ENCODE results near the gene DBET.
"Not testable (repeated sequence)": the region's sequence is repeated elsewhere in the genome, so short reads cannot be mapped to it uniquely, and the experiment has no call there.

DBET gene

DNA sequence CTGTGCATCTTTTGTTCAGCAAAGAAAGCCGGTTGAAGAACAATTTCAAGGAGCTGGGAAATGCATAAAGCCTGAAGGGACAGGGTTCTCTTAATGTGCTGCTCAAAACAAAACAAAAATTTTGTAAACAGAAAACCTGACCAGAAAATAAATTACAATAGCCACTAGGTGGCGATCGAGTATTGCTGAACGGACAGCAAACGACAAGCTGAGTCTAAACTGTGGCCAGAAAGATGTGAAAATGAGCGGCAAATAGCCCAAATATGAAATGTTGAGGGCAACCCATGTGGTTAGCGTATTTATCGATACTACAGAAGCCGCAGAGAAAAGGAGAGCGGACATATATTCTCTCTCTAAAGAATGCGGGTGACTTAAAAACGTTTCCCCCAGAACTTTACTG is 16.7 kb upstream of the DBET start:
- not testable (repeated sequence) for DNase-seq

DNA sequence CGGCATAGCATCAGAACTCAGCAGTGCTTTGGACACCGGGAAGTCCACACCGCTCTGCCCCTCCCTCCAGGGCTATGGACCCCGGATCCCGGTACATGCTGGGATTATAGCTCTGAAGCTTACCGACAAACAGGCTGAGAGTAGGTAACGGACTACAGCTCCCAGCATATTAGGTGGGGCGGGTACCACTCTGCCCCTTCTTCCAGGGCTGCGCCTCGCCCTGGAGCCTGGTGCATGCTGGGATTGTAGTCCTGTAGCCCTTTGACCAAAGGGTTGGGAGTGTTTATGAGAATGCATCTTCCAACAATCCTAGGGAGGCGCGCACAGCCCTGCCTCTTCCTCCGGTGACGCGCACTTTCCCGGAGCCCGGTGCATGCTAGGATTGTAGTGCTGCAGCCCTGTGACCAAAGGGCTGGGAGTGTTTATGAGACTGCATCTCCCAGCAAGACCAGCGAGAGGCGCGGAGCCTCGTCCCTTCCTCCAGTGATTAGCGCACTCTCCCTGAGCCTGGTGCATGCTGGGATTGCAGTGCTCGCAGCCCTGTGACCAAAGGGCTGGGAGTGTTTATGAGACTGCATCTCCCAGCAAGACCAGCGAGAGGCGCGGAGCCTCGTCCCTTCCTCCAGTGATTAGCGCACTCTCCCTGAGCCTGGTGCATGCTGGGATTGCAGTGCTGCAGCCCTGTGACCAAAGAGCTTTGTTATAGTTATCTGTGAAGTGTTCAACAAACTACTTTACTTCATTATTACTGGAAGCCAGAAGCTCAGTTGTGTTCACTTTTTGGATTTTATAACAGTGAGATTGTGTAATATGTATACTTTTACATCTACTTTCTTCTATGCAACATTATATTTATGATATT is 14.7 kb upstream of the DBET start:
- DNase-seq: not testable (repeated sequence)

DNA sequence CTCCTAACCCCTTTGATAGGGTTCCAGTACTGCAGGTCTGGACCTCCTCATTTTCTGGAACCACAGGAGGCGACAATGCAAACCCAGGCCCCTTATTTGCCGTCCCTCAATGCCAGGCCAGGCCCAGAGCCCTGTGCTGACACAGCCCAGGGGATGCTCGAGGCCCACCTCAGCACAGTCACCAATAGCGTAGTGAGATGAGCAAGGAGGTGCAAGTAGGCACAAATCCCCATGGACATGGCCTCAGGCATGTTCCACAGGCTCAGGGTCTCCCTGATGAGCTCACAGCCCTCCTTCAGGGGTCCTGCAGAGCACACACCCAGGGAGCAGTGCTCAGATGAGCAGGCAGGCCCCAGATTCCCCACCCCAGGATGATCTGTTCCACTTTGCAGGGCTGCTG is 5.3 kb upstream of the DBET start:
- DNase-seq: not testable (repeated sequence)

DNA sequence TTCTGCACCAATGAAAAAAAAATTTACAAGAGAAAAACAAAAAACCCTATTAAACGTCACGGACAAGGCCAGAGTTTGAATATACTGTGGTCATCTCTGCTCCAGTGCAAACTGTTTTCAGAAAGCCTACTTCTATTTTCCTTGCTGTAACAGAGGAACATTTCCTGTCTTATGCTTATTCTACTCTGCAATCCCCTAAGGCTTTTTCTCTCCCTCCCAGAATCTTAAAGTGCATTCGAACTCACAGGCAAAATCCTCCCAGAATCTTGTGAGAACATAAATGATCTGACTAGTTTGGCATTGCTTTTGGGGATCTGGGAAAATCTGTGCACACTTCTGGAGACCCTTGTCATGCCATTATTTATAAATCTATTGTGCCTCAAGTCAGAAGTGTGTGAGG is 503 bp downstream of the DBET start:
- not testable (repeated sequence) for DNase-seq

DNA sequence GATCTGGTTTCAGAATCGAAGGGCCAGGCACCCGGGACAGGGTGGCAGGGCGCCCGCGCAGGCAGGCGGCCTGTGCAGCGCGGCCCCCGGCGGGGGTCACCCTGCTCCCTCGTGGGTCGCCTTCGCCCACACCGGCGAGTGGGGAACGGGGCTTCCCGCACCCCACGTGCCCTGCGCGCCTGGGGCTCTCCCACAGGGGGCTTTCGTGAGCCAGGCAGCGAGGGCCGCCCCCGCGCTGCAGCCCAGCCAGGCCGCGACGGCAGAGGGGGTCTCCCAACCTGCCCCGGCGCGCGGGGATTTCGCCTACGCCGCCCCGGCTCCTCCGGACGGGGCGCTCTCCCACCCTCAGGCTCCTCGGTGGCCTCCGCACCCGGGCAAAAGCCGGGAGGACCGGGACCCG is 4.0 kb downstream of the DBET start:
- DNase-seq: not testable (repeated sequence)

DNA sequence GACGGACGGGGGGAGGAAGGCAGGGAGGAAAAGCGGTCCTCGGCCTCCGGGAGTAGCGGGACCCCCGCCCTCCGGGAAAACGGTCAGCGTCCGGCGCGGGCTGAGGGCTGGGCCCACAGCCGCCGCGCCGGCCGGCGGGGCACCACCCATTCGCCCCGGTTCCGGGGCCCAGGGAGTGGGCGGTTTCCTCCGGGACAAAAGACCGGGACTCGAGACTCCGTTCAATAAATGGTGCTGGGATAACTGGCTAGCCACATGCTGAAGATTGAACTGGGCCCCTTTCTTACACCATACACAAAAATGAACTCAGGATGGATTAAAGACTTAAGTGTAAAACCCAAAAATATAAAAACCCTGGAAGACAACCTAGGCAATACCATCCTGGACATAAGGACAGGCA is 28.8 kb downstream of the DBET start:
- not testable (repeated sequence) for DNase-seq

DNA sequence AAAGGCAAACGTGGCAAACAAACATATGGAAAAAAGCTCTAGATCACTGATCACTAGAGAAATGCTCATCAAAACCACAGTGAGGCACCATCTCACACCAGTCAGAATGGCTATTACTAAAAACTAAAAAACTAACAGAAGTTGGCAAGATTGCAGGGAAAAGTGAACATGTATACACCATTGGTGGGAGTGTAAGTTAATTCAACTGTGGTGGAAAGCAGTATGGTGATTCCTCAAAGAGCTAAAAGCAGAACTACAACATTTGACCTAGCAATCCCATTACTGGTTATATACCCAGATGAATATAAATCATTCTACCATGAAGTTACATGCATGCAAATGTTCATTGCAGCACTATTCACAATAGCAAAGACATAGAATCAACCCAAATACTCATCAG is 29.7 kb downstream of the DBET start:
- not testable (repeated sequence) for DNase-seq

DNA sequence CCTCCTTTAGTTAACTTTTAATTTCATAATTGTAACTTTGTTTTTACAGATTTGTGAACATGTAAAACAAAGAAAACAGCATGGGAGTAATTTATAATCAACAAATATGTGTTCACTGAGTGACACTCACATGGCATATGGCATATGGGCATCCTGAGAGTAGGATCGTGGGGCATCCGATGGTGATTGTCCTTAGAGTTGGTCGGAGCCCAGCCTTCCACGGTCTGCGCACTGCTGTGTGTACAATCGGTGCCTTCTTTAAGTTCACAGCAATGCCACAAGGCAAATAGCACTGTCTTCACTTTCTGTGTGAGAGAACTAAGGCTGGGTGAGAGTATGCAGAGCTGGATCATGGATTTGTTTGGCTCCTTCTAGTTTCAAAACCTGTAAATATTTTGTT is 31.0 kb downstream of the DBET start:
- DNase-seq: not testable (repeated sequence)

DNA sequence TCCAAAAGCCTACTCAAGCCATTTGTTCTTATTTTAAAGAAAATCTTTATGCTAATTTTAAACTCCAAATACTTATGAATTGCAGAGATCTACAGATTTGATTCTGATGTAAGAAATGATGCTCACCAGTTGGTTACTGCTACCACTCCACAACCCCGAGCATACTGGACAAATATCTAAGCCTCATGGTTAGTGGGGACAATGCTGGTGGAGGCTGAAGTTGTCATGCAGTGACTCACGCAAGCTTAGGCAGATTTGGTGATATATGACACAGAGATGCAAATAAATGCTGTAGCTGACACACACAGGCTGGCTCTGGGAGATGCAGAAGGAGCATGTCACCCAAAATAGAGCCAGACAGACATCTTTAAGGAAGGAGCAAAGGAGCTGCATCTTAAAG is 35.3 kb downstream of the DBET start:
- DNase-seq: not testable (repeated sequence)

DNA sequence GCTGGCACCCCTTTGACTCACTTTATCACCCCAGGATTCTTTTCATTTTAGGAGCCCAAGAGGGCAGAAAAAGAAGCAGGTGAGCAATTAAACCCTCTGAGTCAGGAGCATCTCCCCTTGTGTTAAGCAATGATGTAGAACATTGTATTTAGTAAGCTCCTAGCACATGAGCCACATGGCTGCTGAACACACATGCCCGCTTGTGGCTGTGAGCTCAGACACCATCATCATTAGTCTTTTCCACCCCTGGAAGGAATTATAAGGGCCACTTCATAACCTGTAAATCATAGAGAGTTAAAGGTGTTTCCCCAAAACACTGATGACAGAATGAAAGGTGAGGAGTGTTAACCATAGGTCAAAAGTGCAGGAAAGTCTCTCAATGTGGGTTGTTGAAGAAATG is 37.2 kb downstream of the DBET start:
- DNase-seq: not testable (repeated sequence)

DNA sequence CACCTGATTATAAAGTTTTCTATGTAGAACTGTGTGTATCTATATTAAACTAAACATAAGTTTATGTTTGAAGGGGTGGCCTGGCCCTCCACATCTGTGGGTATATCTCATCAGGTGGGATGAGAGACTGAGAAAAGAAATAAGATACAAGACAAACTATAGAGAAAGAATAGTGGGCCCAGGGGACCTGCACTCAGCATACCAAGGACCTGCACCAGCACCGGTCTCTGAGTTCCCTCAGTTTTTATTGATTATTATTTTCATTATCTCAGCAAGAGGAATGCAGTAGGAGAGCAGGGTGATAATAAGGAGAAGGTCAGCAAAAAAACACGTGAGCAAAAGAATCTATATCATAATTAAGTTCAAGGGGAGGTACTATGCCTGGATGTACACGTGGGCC is 41.9 kb downstream of the DBET start:
- DNase-seq: not testable (repeated sequence)

DNA sequence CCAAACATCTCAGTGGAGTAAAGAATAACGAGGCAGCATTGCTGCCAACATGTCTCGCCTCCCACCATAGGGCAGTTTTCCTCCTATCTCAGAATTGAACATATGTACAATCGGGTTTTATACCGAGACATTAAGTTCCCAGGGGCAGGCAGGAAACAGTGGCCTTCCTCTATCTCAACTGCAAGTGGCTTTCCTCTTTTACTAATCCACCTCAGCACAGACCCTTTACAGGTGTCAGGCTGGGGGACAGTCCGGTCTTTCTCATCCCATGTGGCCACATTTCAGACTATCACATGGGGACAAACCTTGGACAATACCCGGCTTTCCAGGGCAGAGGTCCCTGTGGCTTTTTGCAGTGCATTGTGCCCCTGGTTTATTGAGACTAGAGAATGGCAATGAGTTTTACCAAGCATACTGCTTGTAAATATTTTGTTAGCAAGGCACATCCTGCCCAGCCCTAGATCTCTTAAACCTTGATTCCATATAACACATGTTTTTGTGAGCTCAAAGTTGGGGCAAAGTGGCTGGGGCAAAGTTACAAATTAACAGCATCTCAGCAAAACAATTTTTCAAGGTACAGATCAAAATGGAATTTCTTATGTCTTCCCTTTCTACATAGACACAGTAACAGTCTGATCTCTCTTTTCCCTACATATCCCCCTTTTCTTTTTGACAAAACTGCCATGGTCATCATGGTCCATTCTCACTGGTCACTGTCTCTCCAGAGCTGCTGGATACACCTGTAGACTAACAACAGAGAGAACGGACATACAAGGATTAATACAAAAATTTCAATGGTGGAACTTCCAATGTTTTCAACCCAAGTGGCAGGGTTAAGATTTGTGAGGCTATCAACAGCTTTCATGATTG is 42.5 kb downstream of the DBET start:
- DNase-seq: not testable (repeated sequence)

DNA sequence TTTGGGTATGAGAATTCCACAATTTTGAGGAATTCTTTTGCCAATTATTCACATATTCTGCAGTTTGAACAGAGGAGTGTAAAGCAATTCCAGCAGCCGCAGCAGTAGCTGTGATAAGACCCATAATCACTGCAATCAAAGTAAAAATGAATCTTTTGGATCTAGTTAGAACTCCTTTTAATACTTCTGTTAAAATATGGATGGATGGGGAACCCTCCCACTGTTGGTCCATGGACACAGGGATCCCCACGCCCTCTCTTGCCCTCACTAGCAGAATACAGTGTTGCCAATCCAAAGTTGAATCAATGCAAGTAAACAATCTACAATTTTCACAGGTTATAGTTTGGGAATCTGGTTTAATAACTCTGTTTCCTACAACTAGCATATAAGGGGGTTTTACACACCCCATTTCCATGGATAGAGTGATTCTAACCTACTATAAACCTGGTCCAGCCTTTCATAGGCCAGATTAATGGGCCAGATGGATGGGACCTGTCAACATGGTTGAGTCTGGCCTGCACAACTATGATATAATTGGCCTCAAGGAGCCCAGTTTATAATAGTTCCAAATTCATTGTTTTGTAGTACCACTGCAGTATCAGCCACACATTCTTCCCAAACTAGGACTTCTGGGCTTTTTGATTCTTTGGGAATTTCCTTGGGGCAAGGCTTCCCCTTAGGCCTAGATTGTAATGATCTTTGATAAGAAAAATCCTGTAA is 43.6 kb downstream of the DBET start:
- DNase-seq: not testable (repeated sequence)

DNA sequence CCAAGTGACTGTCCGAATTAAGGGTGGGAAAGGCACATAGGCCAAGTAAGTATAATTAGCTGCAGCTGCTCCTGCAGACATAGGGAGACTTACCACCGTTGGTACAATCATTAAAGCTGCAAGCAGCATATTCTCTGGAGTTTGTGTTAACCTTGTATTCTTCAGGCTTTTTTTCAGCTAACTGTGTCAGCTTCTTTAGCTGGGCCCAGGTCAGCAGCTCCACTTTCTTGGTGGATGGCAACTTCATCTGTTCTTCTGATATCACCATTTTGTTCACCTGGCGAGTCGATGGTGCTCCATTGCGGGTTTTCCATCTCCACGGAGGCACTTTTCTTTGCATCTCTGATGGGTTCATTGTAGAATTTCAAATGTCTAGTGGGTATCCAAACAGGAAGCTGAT is 44.5 kb downstream of the DBET start:
- not testable (repeated sequence) for DNase-seq

DNA sequence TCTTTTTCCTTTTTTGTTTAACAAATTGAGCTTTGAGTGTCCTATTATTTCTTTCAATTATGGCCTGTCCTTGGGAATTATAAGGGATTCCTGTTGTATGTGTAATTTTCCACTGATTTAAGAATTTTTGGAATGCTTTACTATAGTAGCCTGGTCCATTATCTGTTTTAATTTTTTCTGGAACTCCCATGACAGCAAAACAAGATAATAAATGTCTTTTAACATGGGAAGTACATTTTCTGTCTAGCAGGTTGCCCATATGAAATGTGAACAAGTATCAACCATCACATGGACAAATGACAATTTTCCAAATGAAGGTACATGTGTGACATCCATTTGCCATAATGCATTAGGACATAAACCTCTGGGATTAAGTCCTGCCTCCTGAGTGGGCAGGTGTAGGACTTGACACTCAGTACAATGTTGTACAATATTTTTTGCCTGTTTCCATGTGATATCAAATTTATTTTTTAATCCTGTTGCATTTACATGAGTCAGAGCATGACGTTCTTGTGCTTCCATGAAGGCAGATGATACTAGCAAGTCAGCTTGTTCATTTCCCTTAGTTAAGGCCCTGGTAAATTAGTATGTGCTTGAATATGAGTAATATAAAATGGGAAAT is 45.2 kb downstream of the DBET start:
- DNase-seq: not testable (repeated sequence)

DNA sequence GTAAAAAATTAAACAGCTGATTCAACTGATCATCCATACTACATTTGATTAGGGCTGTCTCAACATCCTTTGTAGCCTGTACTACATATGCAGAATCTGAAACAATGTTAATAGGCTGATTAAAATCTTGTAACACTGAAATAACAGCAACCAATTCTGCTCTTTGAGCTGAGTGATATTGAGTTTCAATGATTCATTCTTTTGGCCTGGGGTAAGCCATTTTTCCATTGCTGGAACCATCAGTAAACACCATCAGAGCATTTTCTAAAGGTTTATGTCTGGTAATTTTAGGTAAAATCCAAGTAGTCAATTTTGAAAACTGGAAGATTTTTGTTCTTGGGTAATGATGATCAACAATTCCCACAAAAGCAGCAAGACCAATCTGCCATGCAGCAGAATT is 45.7 kb downstream of the DBET start:
- DNase-seq: not testable (repeated sequence)

DNA sequence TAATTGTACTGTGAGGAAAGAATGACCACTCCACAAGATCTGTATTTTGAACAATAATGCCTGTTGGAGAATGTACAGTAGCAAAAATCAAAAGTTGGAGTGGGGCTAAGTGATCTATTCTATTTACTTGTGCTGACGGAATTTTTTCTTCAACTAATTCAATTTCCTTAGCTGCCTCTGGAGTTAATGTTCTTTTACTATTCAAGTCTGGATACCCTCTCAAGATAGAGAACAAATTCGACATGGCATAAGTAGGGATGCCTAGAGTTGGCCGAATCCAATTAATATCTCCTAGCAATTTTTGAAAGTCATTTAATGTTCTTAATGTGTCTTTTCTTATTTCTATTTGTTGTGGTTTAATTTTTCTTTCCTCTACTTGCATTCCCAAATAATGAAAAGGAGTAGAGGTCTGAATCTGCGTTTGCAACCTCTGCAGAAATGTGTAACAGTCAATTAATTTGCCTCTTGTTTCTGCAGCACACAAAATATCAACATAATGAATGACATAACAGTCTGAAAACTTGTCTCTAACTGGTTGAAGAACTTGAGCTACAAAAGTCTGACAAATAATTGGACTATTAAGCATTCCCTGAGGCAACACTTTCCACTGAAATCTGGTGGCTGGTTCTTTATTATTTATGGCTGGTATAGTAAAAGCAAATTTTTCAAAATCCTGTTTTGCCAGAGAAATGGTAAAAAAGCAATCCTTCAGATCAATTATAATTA is 46.4 kb downstream of the DBET start:
- not testable (repeated sequence) for DNase-seq

DNA sequence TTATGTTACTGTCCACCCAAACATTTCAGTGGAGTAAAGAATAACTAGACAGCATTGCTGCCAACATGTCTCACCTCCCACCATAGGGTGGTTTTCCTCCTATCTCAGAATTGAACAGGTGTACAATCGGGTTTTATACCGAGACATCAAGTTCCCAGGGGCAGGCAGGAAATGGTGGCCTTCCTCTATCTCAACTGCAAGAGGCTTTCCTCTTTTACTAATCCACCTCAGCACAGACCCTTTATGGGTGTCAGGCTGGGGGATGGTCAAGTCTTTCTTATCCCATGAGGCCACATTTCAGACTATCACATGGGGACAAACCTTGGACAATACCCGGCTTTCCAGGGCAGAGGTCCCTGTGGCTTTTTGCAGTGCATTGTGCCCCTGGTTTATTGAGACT is 48.6 kb downstream of the DBET start:
- not testable (repeated sequence) for DNase-seq

DNA sequence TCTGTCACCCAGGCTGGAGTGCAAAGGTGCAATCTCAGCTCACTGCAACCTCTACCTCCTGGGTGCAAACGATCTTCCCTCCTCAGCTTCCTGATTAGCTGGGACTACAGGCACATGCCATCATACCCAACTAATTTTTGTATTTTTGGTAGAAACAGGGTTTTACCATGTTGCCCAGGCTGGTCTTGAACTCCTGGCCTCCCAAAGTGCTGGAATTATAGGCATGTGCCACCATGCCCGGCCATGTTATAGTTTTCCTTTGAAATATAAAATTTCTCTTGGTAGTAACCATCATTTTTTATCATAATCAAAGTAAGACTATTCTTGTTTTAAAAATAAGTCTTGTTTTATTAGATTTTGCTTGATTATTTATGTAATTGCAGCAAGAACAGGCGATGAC is 50.7 kb downstream of the DBET start:
- not testable (repeated sequence) for DNase-seq
